ENCODE measurements around the gene KRT76.

KRT76 gene

GRCh38 chr12:52724384-52724783 is 52.8 kb downstream of the KRT76 start:
- no peak overlapping the region for H2AFZ ChIP-seq (ENCODE audit: low read depth, low read length)
- H3K4me1 ChIP-seq (ENCODE audit: low read length) = no peaks in the 10 kb centered on the region
- no peak overlapping the region for H3K9ac ChIP-seq (ENCODE audit: low read length)
- H3K36me3 ChIP-seq (replicated peaks; ENCODE audit: low read depth, low read length) = no peaks in the 10 kb centered on the region
- H3K27me3 ChIP-seq (ENCODE audit: low read depth, low read length) = peaks cover 14% of the 10 kb centered on the region
- no peaks in the 10 kb centered on the region for H3K79me2 ChIP-seq (ENCODE audit: low read length)
- no peaks in the 10 kb centered on the region for H4K20me1 ChIP-seq (ENCODE audit: insufficient read depth, low read length)
- TF ChIP-seq EZH2phosphoT487 (IDR thresholded peaks at IDR 0.05; ENCODE audit: low read depth) (no peak), CTCF (IDR thresholded peaks at IDR 0.05; ENCODE audit: low read depth, low read length) (no peak)
- no peak overlapping the region for H3K4me2 ChIP-seq (ENCODE audit: low read length)
- no peak overlapping the region for H3K4me3 ChIP-seq (ENCODE audit: low read length)
- no peaks in the 10 kb centered on the region for H3K9me3 ChIP-seq (ENCODE audit: insufficient read depth, low read length)
- no peak overlapping the region for H3K27ac ChIP-seq (ENCODE audit: low read length)

GRCh38 chr12:52722680-52723079 is 54.5 kb downstream of the KRT76 start:
- Histone ChIP-seq H4K20me1 (ENCODE audit: insufficient read depth, low read length) (no peaks in the 10 kb centered on the region), H3K9me3 (ENCODE audit: insufficient read depth, low read length) (no peaks in the 10 kb centered on the region), H3K27me3 (ENCODE audit: low read depth, low read length) (peaks cover 11% of the 10 kb centered on the region), H3K9ac (ENCODE audit: low read length) (no peak overlapping the region), H3K4me2 (ENCODE audit: low read length) (no peak overlapping the region), H3K4me3 (ENCODE audit: low read length) (no peak overlapping the region), H3K4me1 (ENCODE audit: low read length) (no peaks in the 10 kb centered on the region), H3K36me3 (replicated peaks; ENCODE audit: low read depth, low read length) (no peaks in the 10 kb centered on the region), H3K27ac (ENCODE audit: low read length) (no peak overlapping the region), H2AFZ (ENCODE audit: low read depth, low read length) (no peak overlapping the region), H3K79me2 (ENCODE audit: low read length) (no peaks in the 10 kb centered on the region)
- TF ChIP-seq CTCF (IDR thresholded peaks at IDR 0.05; ENCODE audit: low read depth, low read length) (no peak), EZH2phosphoT487 (IDR thresholded peaks at IDR 0.05; ENCODE audit: low read depth) (no peak)

GRCh38 chr12:52721838-52722470 is 55.2 kb downstream of the KRT76 start:
- no peak overlapping the region for H3K9ac ChIP-seq (ENCODE audit: low read length)
- H3K4me3 ChIP-seq (ENCODE audit: low read length) = no peak overlapping the region
- no peaks in the 10 kb centered on the region for H3K4me1 ChIP-seq (ENCODE audit: low read length)
- H4K20me1 ChIP-seq (ENCODE audit: insufficient read depth, low read length) = no peaks in the 10 kb centered on the region
- no peak overlapping the region for H2AFZ ChIP-seq (ENCODE audit: low read depth, low read length)
- no peak overlapping the region for H3K4me2 ChIP-seq (ENCODE audit: low read length)
- no peak overlapping the region for H3K27ac ChIP-seq (ENCODE audit: low read length)
- H3K9me3 ChIP-seq (ENCODE audit: insufficient read depth, low read length) = no peaks in the 10 kb centered on the region
- peaks cover 6% of the 10 kb centered on the region for H3K27me3 ChIP-seq (ENCODE audit: low read depth, low read length)
- TF ChIP-seq EZH2phosphoT487 (IDR thresholded peaks at IDR 0.05; ENCODE audit: low read depth) (no peak), CTCF (IDR thresholded peaks at IDR 0.05; ENCODE audit: low read depth, low read length) (no peak)
- H3K36me3 ChIP-seq (replicated peaks; ENCODE audit: low read depth, low read length) = no peaks in the 10 kb centered on the region
- H3K79me2 ChIP-seq (ENCODE audit: low read length) = no peaks in the 10 kb centered on the region

- no peak overlapping the region for H3K4me3 ChIP-seq (ENCODE audit: low read length)
- H3K4me2 ChIP-seq (ENCODE audit: low read length) = no peak overlapping the region
- H2AFZ ChIP-seq (ENCODE audit: low read depth, low read length) = no peak overlapping the region
- no peaks in the 10 kb centered on the region for H3K4me1 ChIP-seq (ENCODE audit: low read length)
- no peak for TF ChIP-seq EZH2phosphoT487 (IDR thresholded peaks at IDR 0.05; ENCODE audit: low read depth)
- TF ChIP-seq CTCF (IDR thresholded peaks at IDR 0.05; ENCODE audit: low read depth, low read length) = no peak
- no peak overlapping the region for H3K27ac ChIP-seq (ENCODE audit: low read length)
- H3K9ac ChIP-seq (ENCODE audit: low read length) = no peak overlapping the region
- H3K79me2 ChIP-seq (ENCODE audit: low read length) = no peaks in the 10 kb centered on the region
- no peaks in the 10 kb centered on the region for H3K36me3 ChIP-seq (replicated peaks; ENCODE audit: low read depth, low read length)
- no peaks in the 10 kb centered on the region for H3K9me3 ChIP-seq (ENCODE audit: insufficient read depth, low read length)
- H4K20me1 ChIP-seq (ENCODE audit: insufficient read depth, low read length) = no peaks in the 10 kb centered on the region
- H3K27me3 ChIP-seq (ENCODE audit: low read depth, low read length) = peaks cover 5% of the 10 kb centered on the region; the same call in 1 of the 2 replicates
Observed at GRCh38 chr12:52720365-52720886, 56.7 kb downstream of the KRT76 start.
